HG02571 (cell line): ENCODE results near the gene RMI2.

Source experiments
- ATAC-seq: cut with Tn5 transposase; IDR thresholded peaks from one replicate; pipeline ENCODE4 v1.9.1; 2021; ENCODE audit warnings: mild to moderate bottlenecking, moderate library complexity; ENCODE audit not compliant: unreplicated experiment

Gene RMI2

DNA sequence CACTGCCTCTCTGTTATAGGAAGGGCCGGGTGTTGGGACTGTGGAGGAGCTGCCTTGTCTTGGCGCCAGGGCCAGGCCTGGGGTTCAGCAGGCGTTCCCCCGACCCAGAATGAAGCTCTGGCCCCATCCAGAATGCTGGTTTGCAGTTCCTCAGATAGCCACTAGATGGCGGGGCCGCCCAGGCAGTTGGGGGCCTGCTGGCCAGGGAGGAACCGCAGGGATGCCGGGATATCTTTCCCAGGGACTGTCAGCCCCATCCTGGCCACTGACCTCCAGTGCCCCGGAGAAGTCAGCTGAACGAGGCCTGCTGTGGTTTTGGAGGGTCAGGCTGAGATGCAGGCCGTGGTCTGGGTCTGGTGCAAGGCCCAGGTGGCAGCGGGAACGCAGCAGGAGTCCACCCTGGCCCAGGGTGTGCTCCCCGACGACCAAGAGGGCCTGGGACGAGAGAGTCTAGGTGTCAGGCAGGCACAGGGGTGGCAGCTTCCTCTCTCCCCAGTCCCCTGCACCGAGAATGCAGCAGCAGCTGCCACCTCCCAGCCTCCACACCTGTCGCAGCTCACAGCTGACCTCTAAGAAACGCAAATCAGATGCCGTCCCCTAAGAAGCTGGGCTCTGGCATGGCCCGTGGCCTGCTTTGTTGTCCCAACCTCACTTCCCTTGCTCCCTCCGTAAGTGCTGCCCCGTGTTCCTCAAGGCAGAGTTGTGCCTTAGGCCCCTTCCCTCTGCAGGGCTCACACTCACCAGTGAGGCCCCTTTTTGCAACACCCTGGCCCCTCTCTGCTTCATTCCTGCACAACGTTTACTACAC is 51.2 kb downstream of the RMI2 start:
- ATAC-seq = no peak

DNA sequence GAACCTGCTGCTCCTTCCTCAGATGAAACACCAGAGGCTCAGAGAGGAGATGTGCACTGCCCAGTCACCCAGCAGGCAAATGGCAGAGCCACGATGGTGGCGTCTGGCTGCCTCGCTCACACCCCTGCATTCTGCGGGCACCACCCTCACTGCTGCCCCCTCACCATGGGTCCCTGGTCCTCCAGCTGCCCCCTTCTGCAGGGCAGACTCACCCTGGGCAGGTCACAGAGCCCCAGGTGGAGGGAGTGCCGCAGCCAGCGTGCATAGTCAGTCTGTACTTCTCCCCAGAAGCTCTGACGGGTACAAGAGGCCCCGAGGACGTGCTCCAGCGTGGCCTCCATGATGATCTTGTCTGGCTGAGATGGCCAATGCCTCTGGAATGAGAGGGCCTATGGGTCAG is 52.9 kb downstream of the RMI2 start:
- ATAC-seq = no peak

GRCh38 chr16:11398851-11399250 is 53.6 kb downstream of the RMI2 start:
- ATAC-seq = no peak

GRCh38 chr16:11399261-11399831 is 54.1 kb downstream of the RMI2 start:
- no peak for ATAC-seq

GRCh38 chr16:11400076-11400475 is 54.8 kb downstream of the RMI2 start:
- no peak for ATAC-seq
